Liver (tissue), 9 donors: Measurements from ENCODE around the gene KIF6. TPM values are rescaled to one million over a fixed set of nuclear protein-coding genes. Genes with fewer than 3 reads are reported as not detected.

ENCODE experiments used
- DNase-seq: peaks from one replicate; pipeline ENCODE4 v3.0.0-alpha.2; 2017; ENCODE audit warnings: low spot score
- H3K27ac ChIP-seq, 2 donors: one replicate each; pipeline ENCODE4 v1.7.0; 2013; ENCODE audit warnings: inconsistent platforms in 2 of 2, low read length in 2 of 2, control low read depth in 1 of 2, low read depth in 1 of 2, mild to moderate bottlenecking in 1 of 2
- H3K27me3 ChIP-seq, 4 donors: one replicate each; pipeline versions ENCODE4 v1.6.1 to v1.7.0; 2013; ENCODE audit warnings: low read length in 3 of 4, inconsistent platforms in 1 of 4, mild to moderate bottlenecking in 1 of 4, moderate library complexity in 1 of 4; ENCODE audit not compliant: control insufficient read depth in 4 of 4, insufficient read depth in 4 of 4
- H3K36me3 ChIP-seq, 4 donors: one replicate each; pipeline versions ENCODE4 v1.6.1 to v1.7.0; 2013; ENCODE audit warnings: low read length in 3 of 4, mild to moderate bottlenecking in 3 of 4, low read depth in 1 of 4, moderate library complexity in 1 of 4; ENCODE audit not compliant: control insufficient read depth in 4 of 4, insufficient read depth in 3 of 4
- H3K4me1 ChIP-seq, 4 donors: one replicate each; pipeline versions ENCODE4 v1.6.1 to v1.7.0; 2013; ENCODE audit warnings: low read length in 3 of 4, mild to moderate bottlenecking in 3 of 4, moderate library complexity in 1 of 4; ENCODE audit not compliant: control insufficient read depth in 4 of 4, insufficient read depth in 4 of 4
- H3K4me3 ChIP-seq, 3 donors: one replicate each; pipeline versions ENCODE4 v1.6.1 to v1.7.0; 2013; ENCODE audit warnings: low read length in 3 of 3, control low read depth in 1 of 3, low read depth in 1 of 3, mild to moderate bottlenecking in 1 of 3
- H3K9ac ChIP-seq, 2 donors: one replicate each; pipeline ENCODE4 v1.7.0; 2013; ENCODE audit warnings: low read length in 2 of 2, mild to moderate bottlenecking in 2 of 2, moderate library complexity in 2 of 2, control low read depth in 1 of 2, low read depth in 1 of 2
- H3K9me3 ChIP-seq, 4 donors: one replicate each; pipeline versions ENCODE4 v1.6.1 to v1.7.0; 2013; ENCODE audit warnings: low read length in 3 of 4; ENCODE audit not compliant: control insufficient read depth in 4 of 4
- CTCF ChIP-seq: fragments of 150-350 bp; IDR thresholded peaks from 2 replicates; pipeline ENCODE4 v1.5.1; 2017; ENCODE audit warnings: improper control_type of control experiment, low read depth, low read length; ENCODE audit not compliant: missing input control
- EGR1 ChIP-seq, 2 donors: IDR thresholded peaks; 2 replicates each; pipeline ENCODE4 v1.6.1; 2016 to 2018; ENCODE audit warnings: antibody characterized with exemption in 2 of 2, low read depth in 2 of 2
- FOXA1 ChIP-seq: IDR thresholded peaks from 2 replicates; pipeline ENCODE4 v1.6.1; 2016; ENCODE audit warnings: antibody characterized with exemption
- FOXA2 ChIP-seq: IDR thresholded peaks from 2 replicates; pipeline ENCODE4 v1.6.1; 2016; ENCODE audit warnings: antibody characterized with exemption
- GABPA ChIP-seq, 2 donors: IDR thresholded peaks in 1 of 2; conservative IDR thresholded peaks in 1 of 2; 2 replicates each; pipeline ENCODE4 v1.6.1; 2016; ENCODE audit warnings: antibody characterized with exemption in 2 of 2, mild to moderate bottlenecking in 1 of 2, moderate library complexity in 1 of 2
- HNF4A ChIP-seq, 2 donors: conservative IDR thresholded peaks; 2 replicates each; pipeline ENCODE4 v1.6.1; 2016; ENCODE audit warnings: antibody characterized with exemption in 2 of 2, mild to moderate bottlenecking in 2 of 2
- HNF4G ChIP-seq: IDR thresholded peaks from 2 replicates; pipeline ENCODE4 v1.6.1; 2016; ENCODE audit warnings: antibody characterized with exemption
- JUND ChIP-seq, 2 donors: IDR thresholded peaks; 2 replicates each; pipeline ENCODE4 v1.6.1; 2016; ENCODE audit warnings: antibody characterized with exemption in 2 of 2
- NR2F2 ChIP-seq: IDR thresholded peaks from 2 replicates; pipeline ENCODE4 v1.6.1; 2016; ENCODE audit warnings: antibody characterized with exemption
- RAD21 ChIP-seq, 2 donors: IDR thresholded peaks; 2 replicates each; pipeline ENCODE4 v1.6.1; 2016; ENCODE audit warnings: antibody characterized with exemption in 2 of 2, mild to moderate bottlenecking in 2 of 2
- REST ChIP-seq: IDR thresholded peaks from 2 replicates; pipeline ENCODE4 v1.6.1; 2016; ENCODE audit warnings: antibody characterized with exemption, mild to moderate bottlenecking
- RXRA ChIP-seq, 2 donors: IDR thresholded peaks; 2 replicates each; pipeline ENCODE4 v1.6.1; 2017 to 2018; ENCODE audit warnings: antibody characterized with exemption in 2 of 2, mild to moderate bottlenecking in 1 of 2
- SP1 ChIP-seq: IDR thresholded peaks from 2 replicates; pipeline ENCODE4 v1.6.1; 2018; ENCODE audit warnings: antibody characterized with exemption, mild to moderate bottlenecking
- TAF1 ChIP-seq: conservative IDR thresholded peaks from 2 replicates; pipeline ENCODE4 v1.6.1; 2016; ENCODE audit warnings: antibody characterized with exemption, mild to moderate bottlenecking
- YY1 ChIP-seq: IDR thresholded peaks from 2 replicates; pipeline ENCODE4 v1.6.1; 2016; ENCODE audit warnings: antibody characterized with exemption, mild to moderate bottlenecking
- WGBS: extraction: QIAGEN DNeasy Blood & Tissue Kit; methylation state at CpG from one replicate; pipeline ENCODE4 v1.1.7; 2013; 5-methylcytosine and 5-hydroxymethylcytosine counted together
- polyA plus RNA-seq, 2 donors: library from polyadenylated mRNA; stranded (reverse) in 1 of 2; unstranded in 1 of 2; fragments of 200-250 nt in 1 of 2; fragments of >200 nt in 1 of 2; fragmentation: Nextera tagmentation in 1 of 2; extraction: Ambion mirVana in 1 of 2; gene quantifications; one replicate each; pipeline versions ENCODE4 v1.2.1 to v1.2.3, GENCODE V29; 2013 to 2015
- total RNA-seq, 2 donors: library from RNA; depleted of rRNA; stranded (reverse); fragments of >200 nt; gene quantifications; one replicate each; pipeline ENCODE4 v1.2.3, GENCODE V29; 2014
- TF ChIP-seq, protein P1 (sequence below): IDR thresholded peaks from 2 replicates; pipeline ENCODE4 v1.6.1; 2016; ENCODE audit warnings: antibody characterized with exemption
- TF ChIP-seq, protein P2 (sequence below): IDR thresholded peaks from 2 replicates; pipeline ENCODE4 v1.6.1; 2016; ENCODE audit warnings: antibody characterized with exemption
- donor health status: healthy.
- donor health status: healthy.
- donor health status: healthy.
- donor health status: healthy.
- donor health status: healthy.

The KIF6 gene
- total and polyA plus RNA-seq, 4 donors: 0.17 to 7.5 (median 0.29) TPM

GRCh38 chr6:39688494-39688893, 36.7 kb downstream of the KIF6 start:
- Histone ChIP-seq H3K4me3 (no peak overlapping the region), H3K27ac (no peak overlapping the region), H3K27me3 (no peaks in the 10 kb centered on the region), H3K9me3 (no peaks in the 10 kb centered on the region), H3K9ac (no peak overlapping the region), H3K36me3 (no peaks in the 10 kb centered on the region), H3K4me1 (no peaks in the 10 kb centered on the region)
- TF ChIP-seq, protein P1, sequence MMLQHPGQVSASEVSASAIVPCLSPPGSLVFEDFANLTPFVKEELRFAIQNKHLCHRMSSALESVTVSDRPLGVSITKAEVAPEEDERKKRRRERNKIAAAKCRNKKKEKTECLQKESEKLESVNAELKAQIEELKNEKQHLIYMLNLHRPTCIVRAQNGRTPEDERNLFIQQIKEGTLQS: no peak
- TF ChIP-seq EGR1 (IDR thresholded peaks at IDR 0.05; ENCODE audit: low read depth in 2 of 2) (no peak), TAF1 (no peak), CTCF (no peak), SP1 (no peak), YY1 (no peak), GABPA (IDR thresholded peaks at IDR 0.05 in 1 of 2, conservative IDR thresholded peaks at IDR 0.05 in 1 of 2) (no peak), FOXA2 (no peak), JUND (IDR thresholded peaks at IDR 0.05) (no peak), RXRA (IDR thresholded peaks at IDR 0.05) (no peak), RAD21 (IDR thresholded peaks at IDR 0.05) (no peak), REST (no peak), HNF4G (no peak), NR2F2 (no peak)
- TF ChIP-seq, protein P2, sequence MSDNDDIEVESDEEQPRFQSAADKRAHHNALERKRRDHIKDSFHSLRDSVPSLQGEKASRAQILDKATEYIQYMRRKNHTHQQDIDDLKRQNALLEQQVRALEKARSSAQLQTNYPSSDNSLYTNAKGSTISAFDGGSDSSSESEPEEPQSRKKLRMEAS: no peak
- DNase-seq: no peak
- 74% methylated on average over 2 of the region's 2 CpGs for WGBS

- H3K9ac ChIP-seq: no peak overlapping the region
- WGBS: 88% methylated on average over 6 of the region's 6 CpGs
Measured at GRCh38 chr6:39686976-39687375, 38.2 kb downstream of the KIF6 start.

More at GRCh38 chr6:39686976-39687375, 38.2 kb downstream of the KIF6 start:
- no peak overlapping the region for H3K4me3 ChIP-seq
- no peaks in the 10 kb centered on the region for H3K9me3 ChIP-seq
- no peaks in the 10 kb centered on the region for H3K36me3 ChIP-seq
- H3K4me1 ChIP-seq: no peaks in the 10 kb centered on the region
- H3K27ac ChIP-seq: no peak overlapping the region
- DNase-seq: no peak
- TF ChIP-seq GABPA (IDR thresholded peaks at IDR 0.05 in 1 of 2, conservative IDR thresholded peaks at IDR 0.05 in 1 of 2) (no peak), FOXA1 (no peak), FOXA2 (no peak), YY1 (no peak), RAD21 (IDR thresholded peaks at IDR 0.05) (no peak), HNF4A (conservative IDR thresholded peaks at IDR 0.05) (no peak), HNF4G (no peak)
- no peaks in the 10 kb centered on the region for H3K27me3 ChIP-seq
